Naive thymus-derived CD8-positive, alpha-beta T cell (primary cell): ENCODE data around the gene NDUFA5. TPM values are rescaled to one million over a fixed set of nuclear protein-coding genes. Genes with fewer than 3 reads are reported as not detected.

ENCODE experiments used
- ATAC-seq, 2 donors: fragments of 150-1000 bp; cut with Tn5 transposase in 1 of 2; sonication (Bioruptor Pico), chemical (Tn5 transposase) in 1 of 2; 1 replicate in 1 of 2; 2 replicates in 1 of 2; pipeline ENCODE4 v1.10.0; 2021; ENCODE audit warnings: mild to moderate bottlenecking in 2 of 2, moderate library complexity in 2 of 2
- POLR2A ChIA-PET: fragments of 350-600 bp; sonication (Branson Sonifier 250); formaldehyde crosslinking; loops from one replicate; lab custom pipeline; 2021; ENCODE audit warnings: antibody characterized with exemption; lab: Charles Lee
- DNase-seq, 10 donors: peaks; one replicate each; pipeline versions ENCODE4 v3.0.0 to v3.0.0-alpha.2; 2020 to 2022
- H3K27ac Mint-ChIP-seq, 10 donors: one replicate each; pipeline ENCODE4 v1.8.0; 2020 to 2022; ENCODE audit warnings: mild to moderate bottlenecking in 10 of 10, mixed read lengths in 10 of 10, moderate library complexity in 4 of 10, inconsistent platforms in 1 of 10
- H3K27me3 Mint-ChIP-seq, 5 donors: one replicate each; pipeline ENCODE4 v1.8.0; 2021 to 2022; ENCODE audit warnings: mixed read lengths in 5 of 5
- H3K36me3 Mint-ChIP-seq, 3 donors: one replicate each; pipeline ENCODE4 v1.8.0; 2020 to 2022; ENCODE audit warnings: mixed read lengths in 3 of 3, mild to moderate bottlenecking in 2 of 3, inconsistent platforms in 1 of 3
- H3K4me1 Mint-ChIP-seq, 4 donors: one replicate each; pipeline ENCODE4 v1.8.0; 2021 to 2022; ENCODE audit warnings: mixed read lengths in 4 of 4
- H3K4me3 Mint-ChIP-seq, 10 donors: one replicate each; pipeline ENCODE4 v1.8.0; 2020 to 2022; ENCODE audit warnings: mild to moderate bottlenecking in 10 of 10, mixed read lengths in 10 of 10, moderate library complexity in 6 of 10, inconsistent platforms in 1 of 10
- H3K9me3 Mint-ChIP-seq, 9 donors: one replicate each; pipeline ENCODE4 v1.8.0; 2020 to 2022; ENCODE audit warnings: mixed read lengths in 9 of 9, mild to moderate bottlenecking in 3 of 9, inconsistent platforms in 1 of 9, moderate library complexity in 1 of 9
- polyA plus RNA-seq, 3 donors: library from polyadenylated mRNA; unstranded; fragments of 300-500 nt; fragmentation: Illumina TruSeq; gene quantifications; one replicate each; pipeline ENCODE4 v1.2.3, GENCODE V29; 2021
- total RNA-seq, 8 experiments: library from RNA in 2 of 8; stranded (reverse) in 2 of 8; gene quantifications; one replicate each; pipeline ENCODE4 v1.2.3 and lab custom pipeline; 2021 to 2026

NDUFA5 gene
- total RNA-seq: 10 to 100 TPM; 65.3 to 72.6 TPM
- 10 to 100 TPM; 65.0 to 92.8 (median 87.5) TPM for polyA plus RNA-seq
- 35.5 to 68.5 (median 62.9) reads per million in 6 experiments for total RNA-seq (lab: John Stamatoyannopoulos, UW)

DNA sequence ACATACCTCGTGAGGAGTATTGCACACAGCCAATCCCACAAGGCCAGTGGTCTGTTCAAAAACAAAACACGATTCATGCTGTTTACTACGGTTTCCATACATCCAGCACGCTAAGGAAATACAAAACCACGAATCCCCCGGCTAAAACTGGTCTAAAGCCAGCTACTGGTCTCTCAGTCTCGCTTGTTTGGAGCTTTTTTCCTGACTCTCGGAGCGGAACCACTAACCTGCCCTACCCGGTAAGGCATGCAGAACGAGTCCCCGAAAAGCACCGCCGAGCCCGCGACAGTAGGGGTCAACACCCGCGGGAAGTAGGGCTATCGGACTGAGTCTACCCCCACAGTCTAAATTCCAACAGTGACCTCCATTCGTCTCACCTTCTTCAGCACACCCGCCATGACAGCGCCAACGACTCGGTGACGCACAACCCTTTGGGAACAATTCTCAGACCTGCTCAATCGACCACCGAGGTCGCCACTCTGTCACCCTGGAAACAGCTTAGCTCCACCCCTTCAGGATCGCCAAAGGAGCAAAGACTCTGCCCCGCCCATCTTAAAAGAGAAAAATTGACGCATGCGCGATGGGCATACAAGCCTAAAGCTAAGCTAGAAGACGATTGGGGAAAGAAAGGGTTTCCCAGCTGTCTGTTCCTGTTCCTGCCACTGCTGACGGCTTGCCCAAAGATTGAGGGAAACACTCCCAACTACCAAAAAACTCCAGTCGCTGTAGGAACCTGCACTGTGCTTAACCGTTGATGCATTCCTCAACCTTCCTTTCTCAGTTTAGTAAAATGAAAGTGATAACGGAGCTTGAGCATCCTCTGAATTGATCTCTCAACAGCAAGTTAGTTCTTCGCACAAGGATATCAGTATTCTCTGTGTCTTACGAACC, at the start of gene NDUFA5:
Gene NDUFA5 (minus strand): TSS at position 421 of the 891 bp plus-strand sequence. CDS start 23 bp downstream, at position 398.
- POLR2A ChIA-PET: interaction anchor here (1.0 to 3.0 kb wide), 4 partner anchors 9 to 192 kb away, joined by 4 to 37 read pairs (median 18); partner anchors contain the start of genes IQUB and WASL
- peaks cover 10 to 13% (median 11%) of the 10 kb centered on the region in 4 donors for H3K4me1 Mint-ChIP-seq
- peaks cover 5 to 14% (median 7%) of the 10 kb centered on the region in 3 donors for H3K36me3 Mint-ChIP-seq
- DNase-seq (peak; percentile 81 to 99 (median 98)), ATAC-seq (peak; percentile 91 to 98)
- peaks cover 0 to 5% (median 2%) of the 10 kb centered on the region in 5 donors for H3K27me3 Mint-ChIP-seq
- H3K4me3 Mint-ChIP-seq: no peak within 1 kb of the TSS
- no peaks in the 10 kb centered on the region for H3K9me3 Mint-ChIP-seq
- H3K27ac Mint-ChIP-seq: no peak within 1 kb of the TSS

DNA sequence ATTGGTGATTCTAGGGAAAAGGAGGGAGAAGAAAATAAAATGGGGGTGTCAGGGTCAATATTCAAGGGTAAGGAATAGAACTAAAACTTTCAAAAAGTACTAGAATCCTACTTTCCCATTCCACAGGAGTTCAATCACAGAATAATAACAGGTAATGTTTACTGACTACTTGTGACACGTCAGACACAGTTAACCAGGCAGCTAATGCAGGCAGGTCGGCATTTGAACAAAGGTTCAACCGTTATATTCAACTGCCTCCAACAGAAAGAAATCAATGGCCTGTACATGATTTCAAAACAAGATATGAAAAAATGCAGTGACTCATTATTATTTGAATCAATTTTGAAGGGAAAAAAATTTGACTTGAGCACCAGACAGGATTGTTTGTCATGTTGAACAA, 47.1 kb upstream of the NDUFA5 start:
- H3K27me3 Mint-ChIP-seq: peaks cover 6 to 31% (median 8%) of the 10 kb centered on the region in 5 donors
- H3K27ac Mint-ChIP-seq: no peak overlapping the region
- H3K4me1 Mint-ChIP-seq: no peaks in the 10 kb centered on the region
- POLR2A ChIA-PET: no interaction called here
- H3K9me3 Mint-ChIP-seq: no peaks in the 10 kb centered on the region
- H3K4me3 Mint-ChIP-seq: no peak overlapping the region
- ATAC-seq: no peak
- DNase-seq: no peak
- no peaks in the 10 kb centered on the region for H3K36me3 Mint-ChIP-seq

DNA sequence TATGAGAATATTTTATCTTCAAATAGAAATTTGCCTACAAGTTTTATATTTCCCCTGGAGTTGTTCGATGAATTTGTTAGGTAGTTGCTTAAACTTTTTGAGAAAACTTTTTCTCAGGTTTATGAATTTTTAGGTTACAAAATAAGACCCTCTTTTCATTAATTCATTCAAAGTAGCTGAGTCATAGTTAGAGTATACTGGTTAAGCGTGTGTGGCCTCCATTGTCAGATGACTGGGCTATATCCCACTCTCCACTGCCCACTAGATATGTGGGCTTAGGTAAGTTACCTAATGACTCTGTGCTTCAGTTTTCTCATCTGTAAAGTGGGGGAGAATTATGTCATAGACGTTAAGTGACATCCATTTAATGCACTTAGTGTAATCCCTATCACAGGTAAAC, 45.0 kb upstream of the NDUFA5 start:
- Mint-ChIP-seq H3K36me3 (no peaks in the 10 kb centered on the region), H3K4me1 (no peaks in the 10 kb centered on the region), H3K27me3 (peaks cover 6 to 30% (median 7%) of the 10 kb centered on the region in 5 donors), H3K4me3 (no peak overlapping the region), H3K9me3 (no peaks in the 10 kb centered on the region), H3K27ac (no peak overlapping the region)
- ATAC-seq: no peak
- no peak for DNase-seq
- POLR2A ChIA-PET: no interaction called here

DNA sequence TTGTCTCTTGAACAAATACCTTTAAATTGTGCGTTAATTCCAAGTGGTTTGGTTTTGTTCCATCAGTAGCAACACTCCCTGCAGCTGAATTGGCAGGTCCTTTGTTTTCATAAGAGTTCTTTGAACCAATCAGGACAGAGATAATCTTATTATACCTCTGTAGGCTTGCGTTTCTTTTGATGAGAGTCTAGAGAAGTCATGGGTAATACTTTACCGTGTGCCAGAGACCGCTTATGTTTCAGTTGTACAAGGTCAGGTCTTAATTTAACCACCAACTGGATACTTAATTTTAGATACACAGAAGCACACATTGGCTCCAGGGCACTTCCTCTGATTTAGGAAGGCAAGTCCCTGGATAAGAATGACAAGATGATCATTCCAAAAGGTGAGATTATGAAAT, 43.9 kb upstream of the NDUFA5 start, which contains the start of gene ASB15:
Gene ASB15 (plus strand): TSS at position 292 of the 400 bp plus-strand sequence. CDS start 12,682 bp downstream, outside the sequence.
- Mint-ChIP-seq H3K36me3 (no peaks in the 10 kb centered on the region), H3K27ac (no peak within 1 kb of the TSS), H3K4me1 (no peaks in the 10 kb centered on the region), H3K4me3 (no peak within 1 kb of the TSS), H3K9me3 (no peaks in the 10 kb centered on the region), H3K27me3 (peaks cover 6 to 30% (median 10%) of the 10 kb centered on the region in 5 donors)
- no peak for DNase-seq
- ATAC-seq: no peak
- POLR2A ChIA-PET: no interaction called here

DNA sequence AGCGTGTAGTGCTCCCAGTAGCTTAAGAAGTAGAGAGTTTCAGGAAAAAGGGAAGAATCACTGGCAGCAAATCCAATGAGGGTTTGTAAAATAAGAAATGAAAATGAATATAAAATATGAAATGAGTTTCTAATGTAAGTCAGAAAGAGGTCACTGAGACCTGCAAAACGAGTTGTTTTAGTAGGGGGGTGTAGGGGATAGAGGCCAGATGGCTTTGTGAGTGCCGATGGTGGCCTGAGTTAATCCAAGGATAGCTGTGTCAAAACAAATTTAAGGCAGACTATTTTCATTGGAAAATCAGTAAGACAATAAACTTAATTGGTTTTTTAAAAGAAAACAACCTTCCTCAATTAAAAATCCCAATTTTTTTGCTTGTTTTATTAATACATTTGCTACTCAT, 43.3 kb upstream of the NDUFA5 start:
- DNase-seq: no peak
- no peak for ATAC-seq
- Mint-ChIP-seq H3K27ac (no peak overlapping the region), H3K9me3 (no peaks in the 10 kb centered on the region), H3K27me3 (peaks cover 6 to 30% (median 10%) of the 10 kb centered on the region in 5 donors), H3K4me3 (no peak overlapping the region), H3K4me1 (no peaks in the 10 kb centered on the region), H3K36me3 (no peaks in the 10 kb centered on the region)
- POLR2A ChIA-PET: no interaction called here

DNA sequence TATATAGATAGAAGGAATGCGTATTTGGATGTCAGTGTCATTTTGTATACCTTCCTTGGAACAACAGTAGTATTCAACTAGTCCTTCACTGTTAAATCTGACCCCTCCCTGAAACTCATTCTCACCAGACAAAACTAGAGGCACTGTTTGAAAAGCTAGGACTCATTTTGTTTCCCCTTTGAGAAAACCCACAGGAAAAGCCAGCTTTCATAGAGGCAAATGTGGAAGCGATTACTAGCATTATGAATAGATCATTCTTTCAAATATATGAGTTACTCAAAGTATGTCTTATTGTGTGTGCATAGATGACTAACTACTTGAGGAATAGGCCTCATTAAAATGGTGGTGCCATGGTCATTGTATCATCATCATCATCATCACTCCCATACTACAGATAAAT, 42.1 kb upstream of the NDUFA5 start:
- Mint-ChIP-seq H3K4me1 (no peaks in the 10 kb centered on the region), H3K36me3 (peaks cover 0 to 4% (median 0%) of the 10 kb centered on the region in 3 donors), H3K4me3 (no peak overlapping the region), H3K27ac (no peak overlapping the region), H3K9me3 (no peaks in the 10 kb centered on the region), H3K27me3 (peaks cover 8 to 37% (median 17%) of the 10 kb centered on the region in 5 donors)
- DNase-seq (no peak), ATAC-seq (no peak)
- POLR2A ChIA-PET: no interaction called here

DNA sequence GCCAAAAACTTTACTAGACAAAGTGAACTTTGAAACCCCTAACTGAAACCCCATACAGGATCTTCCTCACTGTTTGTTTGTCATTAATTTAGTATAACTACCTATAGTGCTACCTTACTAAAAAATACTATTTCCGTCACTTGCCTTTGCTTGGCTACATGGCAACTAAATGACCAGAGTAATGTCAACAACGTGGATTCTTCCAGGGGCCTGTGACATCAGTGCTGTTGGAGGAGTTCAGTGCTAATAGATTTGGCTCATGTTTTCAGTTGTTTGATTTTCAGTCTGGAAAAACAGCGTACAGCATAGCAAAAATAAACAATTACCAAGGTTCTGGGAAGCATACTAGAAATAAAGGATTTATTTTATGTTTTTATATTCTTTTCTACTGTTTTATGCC, 41.0 kb upstream of the NDUFA5 start:
- peaks cover 0 to 4% (median 0%) of the 10 kb centered on the region in 3 donors for H3K36me3 Mint-ChIP-seq
- POLR2A ChIA-PET: no interaction called here
- no peaks in the 10 kb centered on the region for H3K9me3 Mint-ChIP-seq
- no peaks in the 10 kb centered on the region for H3K4me1 Mint-ChIP-seq
- peaks cover 10 to 37% (median 21%) of the 10 kb centered on the region in 5 donors for H3K27me3 Mint-ChIP-seq
- ATAC-seq (no peak), DNase-seq (no peak)
- H3K27ac Mint-ChIP-seq: no peak overlapping the region
- H3K4me3 Mint-ChIP-seq: no peak overlapping the region

DNA sequence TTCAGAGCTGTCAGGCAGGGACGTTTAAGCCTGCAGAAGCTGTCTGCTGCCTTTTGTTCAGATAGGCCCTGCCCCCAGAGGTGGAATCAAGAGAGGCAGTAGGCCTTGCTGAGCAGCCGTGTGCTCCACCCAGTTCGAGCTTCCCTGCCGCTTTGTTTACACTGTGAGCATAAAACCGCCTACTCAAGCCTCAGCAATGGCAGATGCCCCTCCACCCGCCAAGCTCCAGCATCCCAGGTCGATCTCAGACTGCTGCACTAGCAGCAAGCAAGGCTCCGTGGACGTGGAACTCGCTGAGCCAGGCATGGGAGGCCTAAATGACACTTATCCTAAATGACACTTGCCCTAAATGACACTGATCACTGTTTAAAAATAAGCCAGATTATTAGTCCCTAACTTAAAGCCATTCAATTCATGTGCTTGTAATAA, 37.2 kb upstream of the NDUFA5 start:
- no peak overlapping the region for H3K27ac Mint-ChIP-seq
- H3K4me1 Mint-ChIP-seq: no peaks in the 10 kb centered on the region
- H3K4me3 Mint-ChIP-seq: no peak overlapping the region
- H3K36me3 Mint-ChIP-seq: peaks cover 0 to 4% (median 0%) of the 10 kb centered on the region in 3 donors
- no peak for ATAC-seq
- H3K27me3 Mint-ChIP-seq: peaks cover 27 to 66% (median 40%) of the 10 kb centered on the region in 5 donors
- no peaks in the 10 kb centered on the region for H3K9me3 Mint-ChIP-seq
- POLR2A ChIA-PET: no interaction called here
- DNase-seq: no peak

DNA sequence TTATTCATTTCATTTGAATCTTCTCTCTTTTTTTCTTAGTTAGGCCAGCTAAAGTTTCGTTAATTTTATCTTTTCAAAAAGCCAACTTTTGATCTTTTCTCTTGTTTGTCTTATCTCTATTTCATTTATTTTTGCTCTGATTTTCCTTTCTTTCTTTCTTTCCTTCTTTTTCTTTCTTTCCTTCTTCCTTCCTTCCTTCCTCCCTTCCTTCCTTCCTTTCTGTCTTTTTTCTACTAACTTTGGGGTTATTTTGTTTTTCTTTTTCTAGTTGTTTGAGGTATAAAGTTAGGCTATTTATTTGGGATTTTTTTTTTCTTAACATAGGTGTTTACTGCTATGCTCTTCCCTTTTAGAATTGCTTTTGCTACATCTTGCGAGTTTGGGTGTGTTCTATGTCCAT, 30.8 kb upstream of the NDUFA5 start:
- no peak overlapping the region for H3K4me3 Mint-ChIP-seq
- no peak for ATAC-seq
- H3K27ac Mint-ChIP-seq: no peak overlapping the region
- POLR2A ChIA-PET: no interaction called here
- no peaks in the 10 kb centered on the region for H3K4me1 Mint-ChIP-seq
- no peaks in the 10 kb centered on the region for H3K9me3 Mint-ChIP-seq
- DNase-seq: no peak
- peaks cover 18 to 43% (median 25%) of the 10 kb centered on the region in 5 donors for H3K27me3 Mint-ChIP-seq
- H3K36me3 Mint-ChIP-seq: no peaks in the 10 kb centered on the region

DNA sequence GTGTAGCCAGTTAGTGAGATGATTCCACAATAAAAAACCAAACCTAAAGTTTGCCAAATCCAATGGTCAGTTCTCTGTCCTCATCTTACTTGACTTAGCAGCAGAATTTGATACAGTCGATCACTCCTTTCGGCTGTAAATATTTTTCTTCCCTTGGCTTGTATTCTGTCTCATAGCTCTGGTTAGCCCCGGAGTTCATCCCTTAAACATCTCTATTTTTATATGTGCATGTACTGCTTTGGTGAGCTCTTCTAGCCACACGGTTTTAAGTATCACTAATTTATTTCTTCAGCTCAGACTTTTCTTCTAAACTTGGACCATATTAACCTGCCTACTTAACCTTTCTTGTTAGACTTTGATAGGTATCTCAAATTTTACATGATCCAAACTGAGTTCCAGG, 26.2 kb upstream of the NDUFA5 start:
- DNase-seq (no peak), ATAC-seq (no peak)
- POLR2A ChIA-PET: no interaction called here
- H3K27ac Mint-ChIP-seq: no peak overlapping the region
- H3K36me3 Mint-ChIP-seq: no peaks in the 10 kb centered on the region
- no peak overlapping the region for H3K4me3 Mint-ChIP-seq
- H3K4me1 Mint-ChIP-seq: peaks cover 0 to 2% (median 0%) of the 10 kb centered on the region in 4 donors
- H3K9me3 Mint-ChIP-seq: no peaks in the 10 kb centered on the region
- peaks cover 11 to 20% (median 18%) of the 10 kb centered on the region in 5 donors for H3K27me3 Mint-ChIP-seq

DNA sequence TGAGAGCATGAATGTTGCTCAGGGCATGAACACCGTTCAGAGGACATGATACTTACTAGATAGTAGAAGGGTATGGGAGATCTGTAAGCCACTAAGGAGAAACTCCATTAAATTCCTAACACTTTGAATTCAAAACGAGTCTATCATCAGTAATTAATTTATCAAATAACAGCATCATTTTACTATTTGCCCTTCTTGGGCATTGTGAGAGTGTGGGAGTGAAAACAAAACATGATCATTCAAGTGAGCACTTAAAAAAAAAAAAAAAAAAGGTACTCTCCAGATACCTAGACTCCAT, 23.5 kb upstream of the NDUFA5 start:
- Mint-ChIP-seq H3K9me3 (no peaks in the 10 kb centered on the region), H3K4me1 (peaks cover 0 to 2% (median 0%) of the 10 kb centered on the region in 4 donors), H3K27me3 (peaks cover 13 to 30% (median 22%) of the 10 kb centered on the region in 5 donors)

DNA sequence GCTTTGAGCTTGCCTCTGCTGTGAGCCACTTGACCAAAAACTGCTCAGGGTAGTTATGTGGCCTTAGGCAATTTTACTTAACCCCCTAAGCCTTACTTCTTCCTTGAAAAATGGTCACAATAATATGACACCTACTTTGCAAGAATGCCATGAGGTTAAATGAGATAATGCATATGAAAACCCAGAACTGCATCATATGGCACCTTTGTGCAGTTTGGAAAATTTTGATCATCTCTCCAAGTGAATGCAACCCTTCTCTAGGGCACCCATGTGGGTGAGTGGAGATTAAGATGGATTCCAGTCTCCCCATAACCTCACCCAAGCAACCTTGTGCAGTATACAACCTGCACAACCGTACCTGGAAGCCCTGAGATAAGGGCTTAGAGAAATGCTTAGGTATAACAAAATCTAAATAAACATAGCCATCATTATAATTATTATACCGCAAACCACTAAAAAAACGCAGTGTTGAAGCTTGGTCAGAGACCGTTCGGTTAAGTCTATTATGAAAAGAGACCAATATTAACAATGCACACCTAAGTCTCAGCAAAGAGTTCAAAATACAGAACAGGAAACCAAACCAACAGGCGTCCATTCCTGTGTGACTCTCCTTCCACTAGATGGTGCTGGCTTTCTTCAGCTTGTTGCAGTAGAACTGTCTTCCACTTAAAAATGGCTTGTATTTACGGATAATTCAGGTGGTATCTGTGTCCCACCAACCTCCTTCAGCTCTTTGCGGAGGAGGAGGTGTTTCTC, 23.0 kb upstream of the NDUFA5 start:
- Mint-ChIP-seq H3K27me3 (peaks cover 13 to 30% (median 22%) of the 10 kb centered on the region in 5 donors), H3K4me1 (peaks cover 0 to 2% (median 0%) of the 10 kb centered on the region in 4 donors), H3K36me3 (no peaks in the 10 kb centered on the region), H3K27ac (no peak overlapping the region), H3K4me3 (no peak overlapping the region), H3K9me3 (no peaks in the 10 kb centered on the region)
- peak in 1 of 10 donors; percentile 6 for DNase-seq
- ATAC-seq: peak in 1 of 2 donors; percentile 65
- POLR2A ChIA-PET: no interaction called here

More for the DNA sequence above, 23.5 kb upstream of the NDUFA5 start:
- Mint-ChIP-seq H3K27ac (peak overlapping the region in 1 of 10 donors; percentile 17), H3K4me3 (no peak overlapping the region), H3K36me3 (no peaks in the 10 kb centered on the region)
- ATAC-seq (no peak), DNase-seq (no peak)
- POLR2A ChIA-PET: no interaction called here
